ENCODE data around the gene PPP5C.

PPP5C gene

DNA sequence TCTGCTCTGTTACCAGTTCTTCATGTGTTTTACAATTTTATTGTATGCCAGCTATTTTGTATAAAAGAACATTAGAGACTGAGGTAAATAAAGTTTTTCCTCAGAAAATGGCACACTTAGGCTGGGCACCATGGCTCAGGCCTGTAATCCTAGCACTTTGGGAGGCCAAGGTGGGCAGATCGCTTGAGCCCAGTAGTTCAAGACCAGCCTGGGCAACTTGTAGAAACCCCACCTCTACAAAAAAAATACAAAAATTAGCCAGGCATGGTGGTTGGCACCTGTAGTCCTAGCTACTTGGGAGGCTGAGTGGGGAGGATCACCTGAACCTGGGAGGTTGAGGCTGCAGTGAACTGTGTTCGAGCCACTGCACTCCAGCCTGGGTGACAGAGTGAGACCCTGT is 34.5 kb downstream of the PPP5C start:
- no peak overlapping the region for H3K4me3 ChIP-seq (ENCODE audit: low read length)
- no peak for DNase-seq (ENCODE audit: low read depth)
- TF ChIP-seq, protein P1, sequence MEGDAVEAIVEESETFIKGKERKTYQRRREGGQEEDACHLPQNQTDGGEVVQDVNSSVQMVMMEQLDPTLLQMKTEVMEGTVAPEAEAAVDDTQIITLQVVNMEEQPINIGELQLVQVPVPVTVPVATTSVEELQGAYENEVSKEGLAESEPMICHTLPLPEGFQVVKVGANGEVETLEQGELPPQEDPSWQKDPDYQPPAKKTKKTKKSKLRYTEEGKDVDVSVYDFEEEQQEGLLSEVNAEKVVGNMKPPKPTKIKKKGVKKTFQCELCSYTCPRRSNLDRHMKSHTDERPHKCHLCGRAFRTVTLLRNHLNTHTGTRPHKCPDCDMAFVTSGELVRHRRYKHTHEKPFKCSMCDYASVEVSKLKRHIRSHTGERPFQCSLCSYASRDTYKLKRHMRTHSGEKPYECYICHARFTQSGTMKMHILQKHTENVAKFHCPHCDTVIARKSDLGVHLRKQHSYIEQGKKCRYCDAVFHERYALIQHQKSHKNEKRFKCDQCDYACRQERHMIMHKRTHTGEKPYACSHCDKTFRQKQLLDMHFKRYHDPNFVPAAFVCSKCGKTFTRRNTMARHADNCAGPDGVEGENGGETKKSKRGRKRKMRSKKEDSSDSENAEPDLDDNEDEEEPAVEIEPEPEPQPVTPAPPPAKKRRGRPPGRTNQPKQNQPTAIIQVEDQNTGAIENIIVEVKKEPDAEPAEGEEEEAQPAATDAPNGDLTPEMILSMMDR (conservative IDR thresholded peaks at IDR 0.05; ENCODE audit: low read depth, low read length) = no peak

DNA sequence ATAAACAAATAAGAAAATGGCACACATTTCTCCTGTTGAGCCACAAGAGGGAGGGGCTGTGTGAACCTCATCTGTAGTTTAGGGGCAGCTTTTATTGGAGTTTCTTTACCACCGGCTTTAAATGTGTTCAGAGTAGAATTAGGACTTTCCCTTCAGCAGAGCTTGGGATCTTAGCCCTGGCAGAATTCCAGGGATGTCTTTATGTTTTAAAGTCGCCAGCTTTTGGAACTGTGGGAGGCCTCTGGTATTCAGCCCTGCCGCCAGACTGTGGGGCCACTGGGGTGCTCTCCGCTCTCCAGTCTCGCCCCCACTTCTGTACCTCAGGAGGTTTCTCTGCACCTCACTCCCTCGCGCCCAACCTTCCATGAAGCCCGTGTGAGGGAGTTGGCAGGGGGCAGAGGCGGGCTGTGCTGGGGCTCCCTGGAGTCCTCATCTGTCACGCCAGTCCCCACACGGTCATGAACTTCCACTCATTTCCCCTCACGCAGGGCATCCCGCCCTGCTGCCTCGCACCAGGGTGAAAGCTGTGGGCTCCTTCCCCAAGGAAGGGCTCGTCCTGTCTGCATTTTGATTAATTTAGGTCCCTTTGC is 35.0 kb downstream of the PPP5C start:
- TF ChIP-seq, protein P1 (conservative IDR thresholded peaks at IDR 0.05; ENCODE audit: low read depth, low read length) = no peak
- no peak for DNase-seq (ENCODE audit: low read depth)
- no peak overlapping the region for H3K4me3 ChIP-seq (ENCODE audit: low read length)

- TF ChIP-seq, protein P1 (conservative IDR thresholded peaks at IDR 0.05; ENCODE audit: low read depth, low read length) = no peak
- no peak overlapping the region for H3K4me3 ChIP-seq (ENCODE audit: low read length)
- no peak for DNase-seq (ENCODE audit: low read depth)
These were observed 36.4 kb downstream of the PPP5C start for GRCh38 chr19:46383171-46383815.

GRCh38 chr19:46383846-46384245 is 37.0 kb downstream of the PPP5C start:
- TF ChIP-seq, protein P1 (conservative IDR thresholded peaks at IDR 0.05; ENCODE audit: low read depth, low read length) = no peak
- no peak for DNase-seq (ENCODE audit: low read depth)
- no peak overlapping the region for H3K4me3 ChIP-seq (ENCODE audit: low read length)

- TF ChIP-seq, protein P1 (conservative IDR thresholded peaks at IDR 0.05; ENCODE audit: low read depth, low read length) = no peak
- no peak for DNase-seq (ENCODE audit: low read depth)
- no peak overlapping the region for H3K4me3 ChIP-seq (ENCODE audit: low read length)
These were observed 37.5 kb downstream of the PPP5C start for GRCh38 chr19:46384396-46384795.

DNA sequence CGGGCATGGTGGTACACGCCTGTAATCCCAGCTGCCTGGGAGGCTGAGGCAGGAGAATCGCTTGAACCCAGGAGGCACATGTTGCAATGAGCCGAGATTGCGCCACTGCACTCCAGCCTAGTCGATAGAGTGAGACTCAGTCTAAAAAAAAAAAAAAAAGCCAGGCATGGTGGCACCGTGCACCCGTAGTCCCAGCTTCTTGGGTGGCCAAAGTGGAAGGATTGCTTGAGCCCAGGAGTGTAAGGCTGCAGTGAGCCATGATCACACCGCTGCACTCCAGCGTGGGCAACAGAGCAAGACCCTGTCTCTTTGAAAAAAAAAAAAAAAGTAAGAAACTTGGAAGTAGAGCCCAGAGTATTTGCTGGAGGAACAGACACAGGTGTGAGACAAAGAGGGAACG is 38.7 kb downstream of the PPP5C start:
- TF ChIP-seq, protein P1 (conservative IDR thresholded peaks at IDR 0.05; ENCODE audit: low read depth, low read length) = no peak
- DNase-seq (ENCODE audit: low read depth) = no peak
- H3K4me3 ChIP-seq (ENCODE audit: low read length) = no peak overlapping the region

- no peak for DNase-seq (ENCODE audit: low read depth)
- no peak overlapping the region for H3K4me3 ChIP-seq (ENCODE audit: low read length)
- TF ChIP-seq, protein P1 (conservative IDR thresholded peaks at IDR 0.05; ENCODE audit: low read depth, low read length) = no peak
These were observed 39.3 kb downstream of the PPP5C start for GRCh38 chr19:46386151-46386550.

Data from retinal pigment epithelial cell (primary cell).